ENCODE results near the gene SH3RF1. TPM values are rescaled to one million over a fixed set of nuclear protein-coding genes. Genes with fewer than 3 reads are reported as not detected.
A peak's percentile ranks its signal among the peaks of the same experiment; 100 is the strongest.

SH3RF1 gene
- total RNA-seq, 1 experiment from 2014 or later = 59.5 TPM

DNA sequence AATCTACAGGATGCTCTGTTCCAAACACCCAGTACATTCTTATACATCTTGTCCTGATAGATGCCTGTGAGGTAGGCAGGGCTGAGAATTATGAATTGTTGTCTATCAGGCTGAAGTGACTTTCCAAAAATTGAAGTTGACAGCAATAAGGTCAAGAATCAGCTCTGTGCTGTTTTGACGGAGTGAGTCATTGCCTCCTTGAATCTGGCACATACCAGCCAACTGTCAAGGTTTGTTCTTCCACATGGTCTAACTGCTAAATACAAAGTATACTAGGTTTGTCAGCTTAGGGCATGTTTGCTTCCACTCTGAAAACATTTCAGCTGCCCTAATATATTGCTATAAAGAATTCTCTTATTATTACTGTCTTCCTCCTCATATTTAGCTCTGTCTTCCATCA lies 32.3 kb downstream of the SH3RF1 start (continued):
- TF ChIP-seq ZBTB33 (IDR thresholded peaks at IDR 0.05; ENCODE audit: extremely low read depth, insufficient replicate concordance, low read length) (no peak), REST (IDR thresholded peaks at IDR 0.05; ENCODE audit: low read depth) (no peak), TCF7L2 (IDR thresholded peaks at IDR 0.05; ENCODE audit: borderline replicate concordance, extremely low read depth, insufficient read depth, insufficient read length) (no peak)
- TF ChIP-seq, protein P1, sequence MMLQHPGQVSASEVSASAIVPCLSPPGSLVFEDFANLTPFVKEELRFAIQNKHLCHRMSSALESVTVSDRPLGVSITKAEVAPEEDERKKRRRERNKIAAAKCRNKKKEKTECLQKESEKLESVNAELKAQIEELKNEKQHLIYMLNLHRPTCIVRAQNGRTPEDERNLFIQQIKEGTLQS (IDR thresholded peaks at IDR 0.05) = no peak

GRCh38 chr4:169236873-169237626 lies 33.7 kb downstream of the SH3RF1 start:
- Histone ChIP-seq H3K4me1 (ENCODE audit: control insufficient read depth in 1 of 2, insufficient read depth in 2 of 2, low read length in 2 of 2) (peaks cover 40 to 83% of the 10 kb centered on the region in 2 experiments), H3K27ac (ENCODE audit: low read depth, low read length) (no peak overlapping the region), H3K4me3 (replicated peaks in 1 of 2; ENCODE audit: low read depth in 1 of 2, low read length in 2 of 2) (no peak overlapping the region), H3K36me3 (ENCODE audit: control insufficient read depth in 1 of 2, insufficient read depth in 2 of 2, low read length in 2 of 2) (no peaks in the 10 kb centered on the region), H3K9me2 (ENCODE audit: insufficient read depth) (no peaks in the 10 kb centered on the region), H4K20me1 (ENCODE audit: insufficient read depth) (peaks cover 12% of the 10 kb centered on the region; the same call in 1 of the 2 replicates), H3K9me3 (ENCODE audit: control insufficient read depth in 1 of 2, insufficient read depth in 1 of 2, low read depth in 1 of 2, low read length in 2 of 2) (no peaks in the 10 kb centered on the region), H3K9ac (ENCODE audit: low read length) (no peak overlapping the region), H3K4me2 (ENCODE audit: low read length) (peak overlapping the region; percentile 3; the same call in 1 of the 2 replicates), H2AFZ (ENCODE audit: low read depth, low read length, poor library complexity, severe bottlenecking) (no peak overlapping the region), H3K79me2 (ENCODE audit: insufficient read depth, low read length) (peaks cover 99% of the 10 kb centered on the region), H3K27me3 (ENCODE audit: insufficient read depth, low read length) (no peaks in the 10 kb centered on the region)
- ChIA-PET CTCF (no interaction called here), POLR2A (no interaction called here), RAD21 (ENCODE audit: low non-redundant PET in 1 of 2, low total read pairs in 2 of 2, uncharacterized antibody in 2 of 2, unreplicated experiment in 2 of 2) (no interaction called here)
- ATAC-seq (no peak), DNase-seq (ENCODE audit: low read depth, low spot score) (no peak)
- no TSS peak for BruUV-seq (replicated peaks)
- intact Hi-C loops (cut with micrococcal nuclease) = no loop called here
- TF ChIP-seq SIN3A (IDR thresholded peaks at IDR 0.05; ENCODE audit: low read depth) (no peak), FOSL1 (IDR thresholded peaks at IDR 0.05; ENCODE audit: low read depth) (no peak), ZBTB33 (IDR thresholded peaks at IDR 0.05; ENCODE audit: extremely low read depth, insufficient replicate concordance, low read length) (no peak), SRF (IDR thresholded peaks at IDR 0.05; ENCODE audit: low read depth) (no peak), YY1 (IDR thresholded peaks at IDR 0.05; ENCODE audit: extremely low read depth, insufficient replicate concordance, low read depth, low read length) (no peak), EGR1 (IDR thresholded peaks at IDR 0.05; ENCODE audit: low read depth) (no peak), CTCF (IDR thresholded peaks at IDR 0.05 in 2 of 3, conservative IDR thresholded peaks at IDR 0.05 in 1 of 3; ENCODE audit: borderline replicate concordance in 1 of 3, insufficient read depth in 1 of 3, low read depth in 2 of 3, low read length in 2 of 3) (no peak), POLR2A (IDR thresholded peaks at IDR 0.05; ENCODE audit: borderline replicate concordance, extremely low read depth, insufficient read depth, insufficient read length) (no peak)
- TF ChIP-seq, protein P2, sequence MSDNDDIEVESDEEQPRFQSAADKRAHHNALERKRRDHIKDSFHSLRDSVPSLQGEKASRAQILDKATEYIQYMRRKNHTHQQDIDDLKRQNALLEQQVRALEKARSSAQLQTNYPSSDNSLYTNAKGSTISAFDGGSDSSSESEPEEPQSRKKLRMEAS (IDR thresholded peaks at IDR 0.05) = no peak
